DOHH2 (cell line): Measurements from ENCODE around the gene TFPT.

Source experiments
- EZH2phosphoT487 ChIP-seq: fragments of 200-600 bp; sonication (generic); IDR thresholded peaks from 2 replicates; pipeline ENCODE4 v1.6.1; 2017; ENCODE audit warnings: borderline replicate concordance, mild to moderate bottlenecking, antibody characterized with exemption, low read length, moderate library complexity, mixed read lengths
- TF ChIP-seq, protein P1 (sequence below): fragments of 200-600 bp; sonication (generic); IDR thresholded peaks from one replicate; pipeline ENCODE4 v1.5.1; 2014; ENCODE audit warnings: antibody characterized with exemption, mild to moderate bottlenecking, low read depth, low read length; ENCODE audit not compliant: poor library complexity, severe bottlenecking

DNA sequence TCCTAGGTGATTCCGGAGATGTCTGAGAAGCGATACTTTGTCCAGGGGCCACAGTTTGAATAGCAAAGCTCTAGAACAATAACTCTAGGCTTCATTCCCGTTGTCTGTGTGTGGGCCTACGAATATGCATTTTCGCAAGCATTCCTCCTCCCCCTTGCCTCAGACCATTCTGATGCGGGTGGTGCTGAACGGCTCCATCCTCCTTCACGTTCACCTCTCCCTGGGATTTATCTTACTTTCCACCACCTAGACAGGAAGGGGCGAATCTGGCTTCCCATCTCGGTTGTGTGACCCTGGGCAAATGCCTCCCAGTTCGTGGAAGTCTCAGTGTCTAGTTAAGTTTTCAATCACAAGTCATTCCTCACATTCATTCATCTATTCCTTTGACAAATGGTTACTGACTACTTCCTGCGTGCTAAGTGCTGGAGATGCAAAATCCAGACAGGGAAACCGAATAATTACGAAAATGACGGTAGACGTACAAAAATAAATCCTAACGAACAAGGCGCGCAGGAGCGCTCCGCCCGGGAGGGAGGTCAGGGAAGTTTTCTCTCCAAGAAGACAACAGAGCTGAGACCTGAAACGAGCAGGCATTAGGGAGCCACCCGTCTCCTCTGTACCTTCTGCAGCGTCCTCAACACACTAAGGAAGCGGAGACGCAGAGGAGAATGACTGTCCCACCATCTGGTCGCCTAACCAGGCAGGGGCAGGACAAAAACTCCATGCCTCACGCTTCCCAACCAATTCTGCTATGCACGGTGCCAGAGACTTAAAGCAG, 20.8 kb upstream of the TFPT start:
- TF ChIP-seq, protein P1, sequence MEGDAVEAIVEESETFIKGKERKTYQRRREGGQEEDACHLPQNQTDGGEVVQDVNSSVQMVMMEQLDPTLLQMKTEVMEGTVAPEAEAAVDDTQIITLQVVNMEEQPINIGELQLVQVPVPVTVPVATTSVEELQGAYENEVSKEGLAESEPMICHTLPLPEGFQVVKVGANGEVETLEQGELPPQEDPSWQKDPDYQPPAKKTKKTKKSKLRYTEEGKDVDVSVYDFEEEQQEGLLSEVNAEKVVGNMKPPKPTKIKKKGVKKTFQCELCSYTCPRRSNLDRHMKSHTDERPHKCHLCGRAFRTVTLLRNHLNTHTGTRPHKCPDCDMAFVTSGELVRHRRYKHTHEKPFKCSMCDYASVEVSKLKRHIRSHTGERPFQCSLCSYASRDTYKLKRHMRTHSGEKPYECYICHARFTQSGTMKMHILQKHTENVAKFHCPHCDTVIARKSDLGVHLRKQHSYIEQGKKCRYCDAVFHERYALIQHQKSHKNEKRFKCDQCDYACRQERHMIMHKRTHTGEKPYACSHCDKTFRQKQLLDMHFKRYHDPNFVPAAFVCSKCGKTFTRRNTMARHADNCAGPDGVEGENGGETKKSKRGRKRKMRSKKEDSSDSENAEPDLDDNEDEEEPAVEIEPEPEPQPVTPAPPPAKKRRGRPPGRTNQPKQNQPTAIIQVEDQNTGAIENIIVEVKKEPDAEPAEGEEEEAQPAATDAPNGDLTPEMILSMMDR = no peak
- no peak for TF ChIP-seq EZH2phosphoT487
